Endothelial cell of umbilical vein (primary cell): ENCODE data around the gene TEX55. TPM values are rescaled to one million over a fixed set of nuclear protein-coding genes. Genes with fewer than 3 reads are reported as not detected.

Experiments
- BruUV-seq: library from RNA; stranded (reverse); fragments of 400-500 nt; replicated peaks from 2 replicates; lab custom pipeline; 2021; lab: Mats Ljungman, UMichigan
- CTCF ChIA-PET: fragments of 300-600, 350-600 bp; sonication (Branson Sonifier 250); formaldehyde crosslinking; loops from one replicate; lab custom pipeline; 2021; ENCODE audit warnings: antibody characterized with exemption, inconsistent platforms; lab: Charles Lee
- POLR2A ChIA-PET: fragments of 300-600, 350-600 bp; sonication (Branson Sonifier 250); formaldehyde crosslinking; loops from one replicate; lab custom pipeline; 2021; ENCODE audit warnings: antibody characterized with exemption, inconsistent platforms; lab: Charles Lee
- DNase-seq: peaks from one replicate; pipeline ENCODE4 v3.0.0-alpha.2; 2011; ENCODE audit warnings: low read depth, low spot score
- FAIRE-seq: peaks from 2 replicates; lab custom pipeline; 2011; peaks lifted over from hg19 to GRCh38; lab: Jason Lieb, UNC
- H2AFZ ChIP-seq: 2 replicates; pipeline ENCODE4 v1.6.0; 2012; ENCODE audit warnings: low read depth, low read length, control low read depth, inconsistent platforms
- H3K27ac ChIP-seq: 2 replicates; pipeline ENCODE4 v1.5.1; 2011; ENCODE audit warnings: low read depth, mild to moderate bottlenecking, control low read depth, low read length, moderate library complexity; ENCODE audit not compliant: insufficient read depth
- H3K27me3 ChIP-seq, 2 experiments: 2 replicates each; pipeline versions ENCODE4 v1.6.0 to v1.6.1; 2011; ENCODE audit warnings: low read length in 2 of 2, mixed read lengths in 1 of 2; ENCODE audit not compliant: control insufficient read depth in 2 of 2, insufficient read depth in 2 of 2
- H3K36me3 ChIP-seq, 2 experiments: 2 replicates in 1 of 2; 3 replicates in 1 of 2; pipeline ENCODE4 v1.5.1; 2011; ENCODE audit warnings: low read length in 2 of 2, mild to moderate bottlenecking in 1 of 2, moderate library complexity in 1 of 2; ENCODE audit not compliant: control insufficient read depth in 2 of 2, insufficient read depth in 2 of 2; ENCODE audit errors: extremely low read depth in 1 of 2
- H3K4me1 ChIP-seq: 3 replicates; pipeline ENCODE4 v1.5.1; 2011; ENCODE audit warnings: mild to moderate bottlenecking, low read length; ENCODE audit not compliant: control insufficient read depth, insufficient read depth; ENCODE audit errors: extremely low read depth
- H3K4me2 ChIP-seq: 2 replicates; pipeline ENCODE4 v1.6.1; 2011; ENCODE audit warnings: low read length, control low read depth, mixed read lengths; ENCODE audit not compliant: insufficient read depth
- H3K4me3 ChIP-seq, 3 experiments: fragments of 200-600 bp in 1 of 3; sonication (generic), shearing (Covaris generic) in 1 of 3; replicated peaks in 1 of 3; 2 replicates each; pipeline ENCODE4 v1.5.1; 2011 to 2016; ENCODE audit warnings: control low read depth in 3 of 3, low read length in 3 of 3, mild to moderate bottlenecking in 2 of 3, inconsistent platforms in 1 of 3, low read depth in 1 of 3, moderate library complexity in 1 of 3; ENCODE audit not compliant: insufficient read depth in 1 of 3
- H3K79me2 ChIP-seq: 2 replicates; pipeline ENCODE4 v1.6.0; 2012; ENCODE audit warnings: low read length, inconsistent platforms; ENCODE audit not compliant: control insufficient read depth, insufficient read depth
- H3K9ac ChIP-seq: replicated peaks from 2 replicates; pipeline ENCODE3; 2011; ENCODE audit warnings: low read length, control low read depth; ENCODE audit not compliant: insufficient read depth; ENCODE audit errors: extremely low read depth
- H3K9me1 ChIP-seq: replicated peaks from 3 replicates; pipeline ENCODE4 v1.6.0; 2011; ENCODE audit warnings: mild to moderate bottlenecking, low read length; ENCODE audit not compliant: control insufficient read depth, insufficient read depth; ENCODE audit errors: extremely low read depth
- H3K9me3 ChIP-seq: replicated peaks from 2 replicates; pipeline ENCODE4 v1.5.1; 2012; ENCODE audit warnings: low read length, inconsistent platforms; ENCODE audit not compliant: control insufficient read depth, insufficient read depth
- H4K20me1 ChIP-seq: replicated peaks from 2 replicates; pipeline ENCODE3; 2011; ENCODE audit warnings: mild to moderate bottlenecking, low read length; ENCODE audit not compliant: control insufficient read depth, insufficient read depth; ENCODE audit errors: extremely low read depth
- CTCF ChIP-seq, 2 donors: IDR thresholded peaks; 1 replicate in 1 of 2; 2 replicates in 1 of 2; pipeline ENCODE4 v1.5.1; 2011; ENCODE audit warnings: low read length in 2 of 2, mild to moderate bottlenecking in 2 of 2, moderate library complexity in 2 of 2, control low read depth in 1 of 2, inconsistent platforms in 1 of 2, low read depth in 1 of 2; ENCODE audit not compliant: insufficient read depth in 1 of 2; ENCODE audit errors: extremely low read depth in 1 of 2
- EZH2 ChIP-seq: IDR thresholded peaks from 2 replicates; pipeline ENCODE4 v1.6.1; 2012; ENCODE audit warnings: borderline replicate concordance, low read depth, mild to moderate bottlenecking, moderate library complexity, low read length, inconsistent platforms; ENCODE audit not compliant: severe bottlenecking
- FOS ChIP-seq: IDR thresholded peaks from 2 replicates; pipeline ENCODE4 v1.6.1; 2011; ENCODE audit warnings: mild to moderate bottlenecking, low read length, moderate library complexity, borderline replicate concordance; ENCODE audit not compliant: insufficient read depth
- GATA2 ChIP-seq: IDR thresholded peaks from 2 replicates; pipeline ENCODE4 v1.7.0; 2011; ENCODE audit warnings: low read depth, mild to moderate bottlenecking, moderate library complexity, mixed read lengths, low read length; ENCODE audit not compliant: insufficient read length, insufficient read depth
- JUN ChIP-seq: IDR thresholded peaks from 2 replicates; pipeline ENCODE4 v1.6.1; 2011; ENCODE audit warnings: borderline replicate concordance, low read depth; ENCODE audit not compliant: insufficient read length, insufficient read depth
- MAX ChIP-seq: IDR thresholded peaks from 2 replicates; pipeline ENCODE4 v1.6.1; 2011; ENCODE audit not compliant: insufficient read depth, insufficient read length
- MYC ChIP-seq: IDR thresholded peaks from one replicate; pipeline ENCODE4 v1.6.1; 2011; ENCODE audit warnings: mild to moderate bottlenecking, low read depth, low read length
- POLR2A ChIP-seq: IDR thresholded peaks from 2 replicates; pipeline ENCODE4 v1.6.1; 2012; ENCODE audit warnings: low read depth, mild to moderate bottlenecking, control low read depth, low read length
- POLR2AphosphoS5 ChIP-seq: IDR thresholded peaks from 2 replicates; pipeline ENCODE4 v1.6.1; 2012; ENCODE audit warnings: low read depth, mild to moderate bottlenecking, control low read depth, low read length, moderate library complexity; ENCODE audit not compliant: insufficient read depth
- dilution Hi-C: fragments of 300-500 bp; cut with MboI; formaldehyde crosslinking; loops from one replicate; pipeline ENCODE4 v1.15.0; 2019; ENCODE audit warnings: low sequenced_read_pairs; ENCODE audit not compliant: extremely low pct_ligation_motif_present
- intact Hi-C: fragments of 100-400 bp; cut with micrococcal nuclease; formaldehyde crosslinking; loops from one replicate; pipeline ENCODE4 v1.10.0; 2022
- polyA plus RNA-seq, 4 experiments: library from polyadenylated mRNA; depleted of rRNA in 3 of 4; stranded (reverse) in 3 of 4; unstranded in 1 of 4; fragments of >200 nt; gene quantifications; 2 replicates each; pipeline versions ENCODE4 v1.2.1 to v1.2.3, GENCODE V29; 2011 to 2012; ENCODE audit warnings: missing spikeins in 1 of 4
- total RNA-seq: library from RNA; stranded (reverse); gene quantifications from 2 replicates; pipeline ENCODE4 v1.2.3, GENCODE V29; 2021

The TEX55 gene
- total and polyA plus RNA-seq, 2 donors (not counting 3 experiments of a cell fraction or from before 2014, with no cell fraction given), result not detected

GRCh38 chr3:119156868-119157267 lies 10.9 kb downstream of the TEX55 start:
- H3K27me3 ChIP-seq, result no peaks in the 10 kb centered on the region
- H3K9me1 ChIP-seq, result no peaks in the 10 kb centered on the region
- no peaks in the 10 kb centered on the region for H3K79me2 ChIP-seq
- FAIRE-seq, result no peak
- no peaks in the 10 kb centered on the region for H3K36me3 ChIP-seq
- DNase-seq, result no peak
- H3K4me3 ChIP-seq, result no peak overlapping the region
- ChIA-PET POLR2A (no interaction called here), CTCF (interaction anchor here (1.6 kb wide), 1 partner anchor 84 kb away, joined by 4 read pairs; no protein-coding TSS in a partner anchor)
- no peak overlapping the region for H3K9ac ChIP-seq
- intact Hi-C loops, result no loop called here
- no peaks in the 10 kb centered on the region for H3K4me1 ChIP-seq
- no TSS peak for BruUV-seq
- H2AFZ ChIP-seq, result no peak overlapping the region
- no peaks in the 10 kb centered on the region for H4K20me1 ChIP-seq
- H3K9me3 ChIP-seq, result no peaks in the 10 kb centered on the region
- TF ChIP-seq GATA2 (no peak), FOS (no peak), JUN (no peak), CTCF (IDR thresholded peaks at IDR 0.05; ENCODE audit: extremely low read depth in 1 of 2, insufficient read depth in 1 of 2, low read depth in 1 of 2, low read length in 2 of 2) (no peak), EZH2 (no peak), POLR2A (no peak), POLR2AphosphoS5 (no peak), MYC (no peak), MAX (no peak)
- dilution Hi-C loops, result no loop called here
- H3K27ac ChIP-seq, result no peak overlapping the region
- H3K4me2 ChIP-seq, result no peak overlapping the region
